ENCODE results near the gene ATG16L2. TPM values are rescaled to one million over a fixed set of nuclear protein-coding genes. Genes with fewer than 3 reads are reported as not detected.
A peak's percentile ranks its signal among the peaks of the same experiment; 100 is the strongest.

ATG16L2 gene
- total and polyA plus RNA-seq, 4 experiments from 2014 or later: 13.2 to 202 (median 109) TPM

DNA sequence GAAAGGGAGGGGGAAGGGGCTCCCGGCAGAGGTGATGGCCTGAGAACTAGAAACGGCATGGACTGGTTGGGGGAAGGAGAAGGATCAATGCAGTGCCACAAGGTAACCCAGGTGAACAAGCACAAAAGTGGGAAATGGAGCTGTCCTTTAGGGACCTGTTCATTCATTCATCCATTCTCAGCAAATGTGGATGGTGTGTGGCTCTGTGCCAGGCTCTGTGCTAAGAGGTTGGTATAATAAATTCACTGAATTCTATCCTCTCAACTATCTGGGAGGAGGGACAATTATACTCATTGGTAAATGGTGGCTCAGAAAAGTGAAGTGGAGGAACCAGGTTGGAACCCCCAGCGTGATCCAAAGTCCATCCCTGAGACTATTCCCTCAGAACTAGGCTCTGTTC is 43.4 kb upstream of the ATG16L2 start:
- Mint-ChIP-seq H3K27me3 (no peaks in the 10 kb centered on the region), H3K9me3 (no peaks in the 10 kb centered on the region), H3K36me3 (peaks cover 0 to 4% of the 10 kb centered on the region in 2 donors), H3K4me3 (no peak overlapping the region), H3K4me1 (peaks cover under 1 to 16% (median 3%) of the 10 kb centered on the region in 4 donors), H3K27ac (peak overlapping the region in 1 of 7 donors; percentile 42)
- intact Hi-C loops (cut with micrococcal nuclease): no loop called here
- ChIA-PET CTCF (ENCODE audit: partially characterized antibody) (interaction anchor here (1.3 to 2.1 kb wide), 2 partner anchors 23 to 46 kb away, joined by 5 to 8 read pairs; partner anchors contain the start of gene STARD10), POLR2A (ENCODE audit: partially characterized antibody) (interaction anchor here (3.1 kb wide), 1 partner anchor 11 kb away, joined by 6 read pairs; no protein-coding TSS in a partner anchor)
- Histone ChIP-seq H3K4me1 (ENCODE audit: insufficient read depth, low read length) (no peaks in the 10 kb centered on the region), H3K36me3 (ENCODE audit: insufficient read depth, low read length) (no peaks in the 10 kb centered on the region), H3K4me3 (ENCODE audit: low read length in 2 of 2) (no peak overlapping the region), H3K27ac (ENCODE audit: low read depth, low read length) (no peak overlapping the region), H3K27me3 (ENCODE audit: insufficient read depth, low read length) (no peaks in the 10 kb centered on the region), H3K9me3 (ENCODE audit: control insufficient read depth in 1 of 2, low read length in 2 of 2) (no peaks in the 10 kb centered on the region)
- no peak for DNase-seq

DNA sequence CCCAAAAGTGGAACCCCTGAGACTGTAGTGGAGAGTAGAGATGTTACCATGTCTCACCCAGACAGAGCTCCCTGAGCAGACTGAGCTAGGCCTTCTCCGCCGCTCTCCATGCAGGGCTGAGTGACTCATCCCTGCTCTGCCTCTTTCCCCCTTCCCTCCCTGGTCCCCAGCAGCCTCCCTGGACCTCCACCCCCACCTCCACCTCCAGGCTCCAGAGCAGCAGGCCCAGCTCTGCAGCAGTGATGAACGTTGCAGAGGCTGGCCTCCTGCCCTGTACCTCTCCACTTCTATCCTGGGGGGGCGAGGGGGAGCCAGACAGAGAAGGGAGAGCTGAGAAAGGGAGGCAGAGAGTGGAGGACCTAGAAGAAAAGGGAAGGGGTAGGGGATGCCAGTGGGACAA is 42.7 kb upstream of the ATG16L2 start:
- Histone ChIP-seq H3K9me3 (ENCODE audit: control insufficient read depth in 1 of 2, low read length in 2 of 2) (no peaks in the 10 kb centered on the region), H3K36me3 (ENCODE audit: insufficient read depth, low read length) (no peaks in the 10 kb centered on the region), H3K27me3 (ENCODE audit: insufficient read depth, low read length) (no peaks in the 10 kb centered on the region), H3K27ac (ENCODE audit: low read depth, low read length) (no peak overlapping the region), H3K4me1 (ENCODE audit: insufficient read depth, low read length) (no peaks in the 10 kb centered on the region), H3K4me3 (ENCODE audit: low read length in 2 of 2) (no peak overlapping the region)
- POLR2A ChIA-PET (ENCODE audit: partially characterized antibody): interaction anchor here (3.1 kb wide), 1 partner anchor 10 kb away, joined by 6 read pairs; no protein-coding TSS in a partner anchor
- H3K4me3 Mint-ChIP-seq: no peak overlapping the region
- no peaks in the 10 kb centered on the region for H3K9me3 Mint-ChIP-seq
- H3K27me3 Mint-ChIP-seq: no peaks in the 10 kb centered on the region
- intact Hi-C loops (cut with micrococcal nuclease): no loop called here
- no peak for DNase-seq
- H3K36me3 Mint-ChIP-seq: peaks cover 0 to 4% of the 10 kb centered on the region in 2 donors
- H3K27ac Mint-ChIP-seq: no peak overlapping the region
- H3K4me1 Mint-ChIP-seq: peaks cover 2 to 16% (median 9%) of the 10 kb centered on the region in 4 donors
- CTCF ChIA-PET (ENCODE audit: partially characterized antibody): interaction anchor here (2.1 kb wide), 1 partner anchor 47 kb away, joined by 8 read pairs; no protein-coding TSS in a partner anchor

DNA sequence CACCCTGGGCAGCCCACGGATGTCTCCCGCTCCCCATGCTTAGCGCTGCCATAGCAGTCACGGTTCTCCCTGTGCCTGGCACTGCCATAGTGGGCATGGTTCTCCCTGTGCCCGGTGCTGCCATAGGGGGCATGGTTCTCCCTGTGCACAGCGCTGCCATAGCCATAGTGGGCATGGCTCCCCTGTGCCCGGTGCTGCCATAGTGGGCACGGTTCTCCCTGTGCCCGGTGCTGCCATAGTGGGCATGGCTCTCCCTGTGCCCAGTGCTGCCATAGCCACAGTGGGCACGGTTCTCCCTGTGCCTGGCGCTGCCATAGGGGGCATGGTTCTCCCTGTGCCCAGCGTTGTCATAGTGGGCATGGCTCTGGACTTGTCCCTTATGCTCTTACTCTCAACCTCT is 42.2 kb upstream of the ATG16L2 start:
- intact Hi-C loops (cut with micrococcal nuclease): no loop called here
- DNase-seq: no peak
- Mint-ChIP-seq H3K27me3 (no peaks in the 10 kb centered on the region), H3K27ac (peak overlapping the region in 1 of 7 donors; percentile 84), H3K4me3 (no peak overlapping the region), H3K9me3 (no peaks in the 10 kb centered on the region), H3K36me3 (peaks cover 0 to 4% of the 10 kb centered on the region in 2 donors), H3K4me1 (peaks cover 2 to 16% (median 12%) of the 10 kb centered on the region in 4 donors)
- no peaks in the 10 kb centered on the region for H3K4me1 ChIP-seq (ENCODE audit: insufficient read depth, low read length)
- CTCF ChIA-PET (ENCODE audit: partially characterized antibody): no interaction called here
- H3K27me3 ChIP-seq (ENCODE audit: insufficient read depth, low read length): no peaks in the 10 kb centered on the region
- no peaks in the 10 kb centered on the region for H3K9me3 ChIP-seq (ENCODE audit: control insufficient read depth in 1 of 2, low read length in 2 of 2)
- H3K4me3 ChIP-seq (ENCODE audit: low read length in 2 of 2): no peak overlapping the region
- H3K36me3 ChIP-seq (ENCODE audit: insufficient read depth, low read length): no peaks in the 10 kb centered on the region
- POLR2A ChIA-PET (ENCODE audit: partially characterized antibody): interaction anchor here (3.1 kb wide), 1 partner anchor 10 kb away, joined by 6 read pairs; no protein-coding TSS in a partner anchor
- H3K27ac ChIP-seq (ENCODE audit: low read depth, low read length): no peak overlapping the region

DNA sequence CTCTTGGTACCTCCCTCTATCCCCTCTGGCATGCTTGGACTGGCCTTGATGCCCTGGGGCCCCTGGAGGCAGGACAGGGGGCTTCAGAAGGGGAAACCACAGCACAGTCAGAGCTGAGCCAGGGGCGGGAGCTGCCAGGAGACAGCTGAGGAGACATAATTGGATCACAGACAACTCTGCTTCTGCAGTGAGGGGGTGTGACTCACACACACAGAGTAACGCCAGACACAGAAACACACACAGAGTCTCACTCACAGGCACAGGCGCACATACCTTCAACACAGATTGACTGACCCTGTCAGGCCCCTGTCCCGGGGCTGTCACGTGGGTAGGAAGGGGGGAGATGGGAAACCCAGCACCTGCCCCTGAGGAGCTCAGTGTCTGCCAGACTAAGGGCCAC is 40.9 kb upstream of the ATG16L2 start:
- Mint-ChIP-seq H3K4me3 (no peak overlapping the region), H3K4me1 (peaks cover 3 to 27% (median 12%) of the 10 kb centered on the region in 4 donors), H3K27ac (no peak overlapping the region), H3K9me3 (no peaks in the 10 kb centered on the region), H3K36me3 (peaks cover 0 to 4% of the 10 kb centered on the region in 2 donors), H3K27me3 (no peaks in the 10 kb centered on the region)
- H3K9me3 ChIP-seq (ENCODE audit: control insufficient read depth in 1 of 2, low read length in 2 of 2): no peaks in the 10 kb centered on the region
- H3K27ac ChIP-seq (ENCODE audit: low read depth, low read length): no peak overlapping the region
- no peak for DNase-seq
- ChIA-PET POLR2A (ENCODE audit: partially characterized antibody) (interaction anchor here (3.1 kb wide), 1 partner anchor 9 kb away, joined by 6 read pairs; no protein-coding TSS in a partner anchor), CTCF (ENCODE audit: partially characterized antibody) (no interaction called here)
- H3K4me3 ChIP-seq (ENCODE audit: low read length in 2 of 2): no peak overlapping the region
- intact Hi-C loops (cut with micrococcal nuclease): no loop called here
- H3K27me3 ChIP-seq (ENCODE audit: insufficient read depth, low read length): no peaks in the 10 kb centered on the region
- H3K36me3 ChIP-seq (ENCODE audit: insufficient read depth, low read length): no peaks in the 10 kb centered on the region
- no peaks in the 10 kb centered on the region for H3K4me1 ChIP-seq (ENCODE audit: insufficient read depth, low read length)

DNA sequence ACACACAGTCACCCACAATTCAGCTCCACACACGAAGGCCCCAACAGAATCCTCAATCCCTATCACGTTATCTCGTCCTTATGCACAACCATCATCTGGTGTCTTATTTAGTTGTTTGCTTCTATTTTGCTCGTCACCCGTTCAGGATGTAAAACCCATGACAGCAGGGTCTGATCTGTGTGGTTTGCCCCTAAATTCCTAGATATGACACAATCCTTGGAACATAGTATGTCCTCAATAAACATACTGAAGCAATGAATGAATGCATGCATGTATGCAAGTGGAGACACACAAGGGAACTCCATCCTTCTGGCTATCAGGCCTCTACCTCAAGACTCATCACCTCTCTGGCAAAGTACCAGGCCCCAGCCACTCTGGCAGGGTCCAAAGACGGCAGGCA is 40.5 kb upstream of the ATG16L2 start:
- peak overlapping the region in 2 of 7 donors; percentile 33 to 42 for H3K27ac Mint-ChIP-seq
- Histone ChIP-seq H3K4me3 (ENCODE audit: low read length in 2 of 2) (no peak overlapping the region), H3K4me1 (ENCODE audit: insufficient read depth, low read length) (no peaks in the 10 kb centered on the region), H3K27ac (ENCODE audit: low read depth, low read length) (no peak overlapping the region), H3K36me3 (ENCODE audit: insufficient read depth, low read length) (no peaks in the 10 kb centered on the region), H3K27me3 (ENCODE audit: insufficient read depth, low read length) (no peaks in the 10 kb centered on the region), H3K9me3 (ENCODE audit: control insufficient read depth in 1 of 2, low read length in 2 of 2) (no peaks in the 10 kb centered on the region)
- DNase-seq: no peak
- H3K4me1 Mint-ChIP-seq: peaks cover 3 to 31% (median 11%) of the 10 kb centered on the region in 4 donors
- POLR2A ChIA-PET (ENCODE audit: partially characterized antibody): interaction anchor here (3.1 kb wide), 1 partner anchor 8 kb away, joined by 6 read pairs; no protein-coding TSS in a partner anchor
- H3K27me3 Mint-ChIP-seq: no peaks in the 10 kb centered on the region
- no peak overlapping the region for H3K4me3 Mint-ChIP-seq
- peaks cover 0 to 4% of the 10 kb centered on the region in 2 donors for H3K36me3 Mint-ChIP-seq
- CTCF ChIA-PET (ENCODE audit: partially characterized antibody): no interaction called here
- no peaks in the 10 kb centered on the region for H3K9me3 Mint-ChIP-seq
- intact Hi-C loops (cut with micrococcal nuclease): no loop called here

DNA sequence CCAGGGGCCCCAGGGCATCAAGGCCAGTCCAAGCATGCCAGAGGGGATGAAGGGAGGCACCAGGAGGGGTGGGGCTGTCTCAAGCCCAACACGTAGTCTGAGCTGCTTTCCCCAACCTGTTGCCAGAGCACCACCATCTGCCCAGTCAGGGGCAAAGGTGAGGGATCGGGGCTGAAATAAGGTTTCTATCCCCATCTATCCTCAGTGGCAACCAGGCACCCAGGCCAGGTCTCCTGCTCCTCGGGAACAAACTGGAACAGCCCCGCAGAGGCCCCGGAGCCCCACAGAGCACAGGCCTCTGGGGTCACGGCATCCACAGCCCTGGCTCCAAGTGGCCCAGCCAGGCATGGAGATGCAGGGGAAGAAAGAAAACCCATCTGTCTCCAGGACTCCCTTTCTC is 39.7 kb upstream of the ATG16L2 start:
- POLR2A ChIA-PET (ENCODE audit: partially characterized antibody): no interaction called here
- peaks cover 0 to 4% of the 10 kb centered on the region in 2 donors for H3K36me3 Mint-ChIP-seq
- H3K4me3 ChIP-seq (ENCODE audit: low read length in 2 of 2): no peak overlapping the region
- H3K4me1 ChIP-seq (ENCODE audit: insufficient read depth, low read length): peaks cover 4% of the 10 kb centered on the region
- H3K9me3 Mint-ChIP-seq: no peaks in the 10 kb centered on the region
- CTCF ChIA-PET (ENCODE audit: partially characterized antibody): interaction anchor here (1.5 kb wide), 1 partner anchor 18 kb away, joined by 3 read pairs; no protein-coding TSS in a partner anchor
- no peaks in the 10 kb centered on the region for H3K9me3 ChIP-seq (ENCODE audit: control insufficient read depth in 1 of 2, low read length in 2 of 2)
- H3K27ac Mint-ChIP-seq: no peak overlapping the region
- no peak overlapping the region for H3K4me3 Mint-ChIP-seq
- no peaks in the 10 kb centered on the region for H3K27me3 Mint-ChIP-seq
- H3K27ac ChIP-seq (ENCODE audit: low read depth, low read length): no peak overlapping the region
- peaks cover 4 to 39% (median 15%) of the 10 kb centered on the region in 4 donors for H3K4me1 Mint-ChIP-seq
- DNase-seq: no peak
- no peaks in the 10 kb centered on the region for H3K36me3 ChIP-seq (ENCODE audit: insufficient read depth, low read length)
- intact Hi-C loops (cut with micrococcal nuclease): no loop called here
- H3K27me3 ChIP-seq (ENCODE audit: insufficient read depth, low read length): no peaks in the 10 kb centered on the region

DNA sequence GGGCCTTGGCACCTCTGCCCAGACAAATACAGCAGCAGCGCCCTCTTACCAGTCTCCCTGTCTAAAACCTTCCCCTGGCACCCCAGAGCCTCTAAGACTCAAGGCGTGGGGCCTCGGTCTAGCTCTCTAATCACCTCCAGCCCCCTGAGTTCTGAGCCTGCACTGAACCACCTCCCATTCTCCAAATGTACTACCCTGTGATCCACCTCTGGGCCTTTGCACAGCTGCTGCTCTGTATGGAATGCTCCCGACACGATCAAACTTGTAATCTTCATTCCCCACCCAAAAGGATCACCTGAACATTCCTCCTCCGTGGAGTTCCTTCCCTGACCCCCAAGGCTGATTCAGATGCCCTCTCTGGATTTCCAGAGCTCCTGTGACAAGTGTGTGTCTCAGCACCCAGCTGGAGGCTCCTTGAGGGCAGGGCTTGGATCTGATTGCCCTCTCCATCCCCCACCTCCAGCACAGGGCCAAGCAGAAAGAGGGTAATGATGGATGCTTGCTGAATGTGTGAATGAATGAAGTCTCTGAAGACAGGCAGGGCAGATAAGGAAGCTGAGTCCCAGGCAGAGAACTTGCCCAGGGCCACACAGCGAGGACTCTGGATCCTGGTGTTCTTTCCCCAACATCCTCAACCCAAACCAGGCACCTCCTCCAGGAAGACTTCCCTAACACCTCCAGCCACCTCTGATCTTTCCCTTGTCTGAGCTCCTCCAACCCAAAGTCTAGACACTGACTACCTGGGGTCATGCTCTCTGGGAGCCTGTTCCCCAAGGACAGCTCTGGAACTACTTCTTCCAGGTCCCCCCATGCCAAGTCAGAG is 38.7 kb upstream of the ATG16L2 start:
- H3K27ac ChIP-seq (ENCODE audit: low read depth, low read length): no peak overlapping the region
- peaks cover 0 to 4% of the 10 kb centered on the region in 2 donors for H3K36me3 Mint-ChIP-seq
- H3K27me3 ChIP-seq (ENCODE audit: insufficient read depth, low read length): no peaks in the 10 kb centered on the region
- no peaks in the 10 kb centered on the region for H3K36me3 ChIP-seq (ENCODE audit: insufficient read depth, low read length)
- no peak for DNase-seq
- H3K9me3 ChIP-seq (ENCODE audit: control insufficient read depth in 1 of 2, low read length in 2 of 2): no peaks in the 10 kb centered on the region
- H3K4me3 ChIP-seq (ENCODE audit: low read length in 2 of 2): no peak overlapping the region
- H3K4me3 Mint-ChIP-seq: no peak overlapping the region
- CTCF ChIA-PET (ENCODE audit: partially characterized antibody): interaction anchor here (0.9 to 1.5 kb wide), 2 partner anchors 17 kb away, joined by 3 read pairs; no protein-coding TSS in a partner anchor
- H3K4me1 Mint-ChIP-seq: peaks cover 7 to 46% (median 23%) of the 10 kb centered on the region in 4 donors
- H3K4me1 ChIP-seq (ENCODE audit: insufficient read depth, low read length): peaks cover 14% of the 10 kb centered on the region
- no peaks in the 10 kb centered on the region for H3K27me3 Mint-ChIP-seq
- intact Hi-C loops (cut with micrococcal nuclease): no loop called here
- no peaks in the 10 kb centered on the region for H3K9me3 Mint-ChIP-seq
- POLR2A ChIA-PET (ENCODE audit: partially characterized antibody): no interaction called here
- H3K27ac Mint-ChIP-seq: peak overlapping the region in 3 of 7 donors; percentile 18 to 46 (median 45)

Measured in CD4-positive, alpha-beta memory T cell (primary cell).